Vagina (tissue), 2 donors: ENCODE results near the gene CRIP2. TPM values are rescaled to one million over a fixed set of nuclear protein-coding genes. Genes with fewer than 3 reads are reported as not detected.

ENCODE experiments used
- DNase-seq, 2 donors: peaks; one replicate each; pipeline ENCODE4 v3.0.0-alpha.2; 2017; ENCODE audit errors: extremely low spot score in 2 of 2
- H3K27ac ChIP-seq: fragments of 200-600 bp; sonication (generic); one replicate; pipeline ENCODE4 v1.5.1; 2019
- H3K27me3 ChIP-seq: fragments of 200-600 bp; sonication (generic); one replicate; pipeline ENCODE4 v1.5.1; 2019
- H3K36me3 ChIP-seq, 2 donors: fragments of 200-600 bp; sonication (generic); one replicate each; pipeline ENCODE4 v1.5.1; 2017 to 2019
- H3K4me1 ChIP-seq: fragments of 200-600 bp; sonication (generic); one replicate; pipeline ENCODE4 v1.5.1; 2019
- H3K4me3 ChIP-seq, 2 donors: fragments of 200-600 bp; sonication (generic); 1 replicate in 1 of 2; 2 replicates in 1 of 2; pipeline ENCODE4 v1.5.1; 2016 to 2019
- H3K9me3 ChIP-seq: fragments of 200-600 bp; sonication (generic); one replicate; pipeline ENCODE4 v1.5.1; 2019
- POLR2A ChIP-seq, 2 donors: fragments of 450-650 bp; IDR thresholded peaks; one replicate each; pipeline ENCODE4 v1.6.1; 2017; ENCODE audit warnings: antibody characterized with exemption in 2 of 2, mild to moderate bottlenecking in 2 of 2, moderate library complexity in 2 of 2
- POLR2AphosphoS5 ChIP-seq, 2 donors: sonication (generic); formaldehyde crosslinking; IDR thresholded peaks; one replicate each; pipeline ENCODE4 v1.9.0; 2017; ENCODE audit warnings: antibody characterized with exemption in 2 of 2, mild to moderate bottlenecking in 2 of 2, low read depth in 1 of 2; ENCODE audit not compliant: insufficient read depth in 1 of 2
- intact Hi-C: fragments of 100-400 bp; cut with DNase I; formaldehyde crosslinking; loops from one replicate; pipeline ENCODE4 v1.15.1; 2023
- total RNA-seq: library from RNA; depleted of rRNA; stranded (reverse); fragments of >200 nt; gene quantifications from one replicate; pipeline ENCODE4 v1.2.3, GENCODE V29; 2016
- TF ChIP-seq, protein P1 (sequence below), 3 experiments: fragments of 450-650 bp in 2 of 3; fragments of 200-600 bp in 1 of 3; sonication (generic) in 1 of 3; IDR thresholded peaks; one replicate each; pipeline ENCODE4 v1.5.1; 2017 to 2019; ENCODE audit warnings: antibody characterized with exemption in 3 of 3, mild to moderate bottlenecking in 2 of 3, moderate library complexity in 2 of 3

CRIP2 gene
- total RNA-seq, 1 donor from 2014 or later, result 126 TPM

DNA sequence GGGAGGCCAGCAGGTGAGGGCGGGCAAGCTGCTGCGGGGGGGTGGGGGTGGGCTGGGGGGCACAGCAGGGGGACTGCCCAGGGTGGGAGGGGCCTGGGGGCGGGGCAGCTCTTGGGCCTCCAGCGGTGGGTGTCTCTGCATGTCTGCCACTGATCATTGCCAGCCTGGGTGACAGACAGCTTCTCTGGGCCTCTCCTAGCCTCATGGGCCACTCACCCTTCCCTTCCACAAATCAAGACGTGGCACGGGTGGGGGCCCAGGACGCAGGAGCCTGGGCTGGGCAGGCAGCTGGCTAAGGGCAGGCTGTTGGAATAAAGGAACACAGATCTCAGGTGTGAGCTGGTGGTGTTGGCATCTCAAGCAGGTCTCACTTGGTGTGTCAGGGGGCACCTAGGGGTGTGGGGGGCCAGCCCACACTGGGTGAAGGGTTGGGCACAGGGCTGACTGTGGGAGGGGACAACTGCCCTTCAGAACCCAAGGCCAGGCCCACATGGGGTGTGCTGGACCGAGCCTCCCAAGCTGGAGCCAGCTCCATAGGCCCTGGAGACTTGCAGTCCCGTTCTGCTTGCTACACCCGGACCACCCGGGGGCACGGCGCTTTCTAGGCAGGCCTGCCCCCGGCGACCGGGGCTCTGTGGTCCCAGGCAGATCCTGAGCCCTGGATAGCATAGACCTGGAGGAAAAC is 19.4 kb downstream of the CRIP2 start:
- intact Hi-C loops, result loop anchor here (10.0 kb wide), 1 partner anchor 279 kb away; no protein-coding TSS in a partner anchor
- no peak for DNase-seq
- TF ChIP-seq, protein P1, sequence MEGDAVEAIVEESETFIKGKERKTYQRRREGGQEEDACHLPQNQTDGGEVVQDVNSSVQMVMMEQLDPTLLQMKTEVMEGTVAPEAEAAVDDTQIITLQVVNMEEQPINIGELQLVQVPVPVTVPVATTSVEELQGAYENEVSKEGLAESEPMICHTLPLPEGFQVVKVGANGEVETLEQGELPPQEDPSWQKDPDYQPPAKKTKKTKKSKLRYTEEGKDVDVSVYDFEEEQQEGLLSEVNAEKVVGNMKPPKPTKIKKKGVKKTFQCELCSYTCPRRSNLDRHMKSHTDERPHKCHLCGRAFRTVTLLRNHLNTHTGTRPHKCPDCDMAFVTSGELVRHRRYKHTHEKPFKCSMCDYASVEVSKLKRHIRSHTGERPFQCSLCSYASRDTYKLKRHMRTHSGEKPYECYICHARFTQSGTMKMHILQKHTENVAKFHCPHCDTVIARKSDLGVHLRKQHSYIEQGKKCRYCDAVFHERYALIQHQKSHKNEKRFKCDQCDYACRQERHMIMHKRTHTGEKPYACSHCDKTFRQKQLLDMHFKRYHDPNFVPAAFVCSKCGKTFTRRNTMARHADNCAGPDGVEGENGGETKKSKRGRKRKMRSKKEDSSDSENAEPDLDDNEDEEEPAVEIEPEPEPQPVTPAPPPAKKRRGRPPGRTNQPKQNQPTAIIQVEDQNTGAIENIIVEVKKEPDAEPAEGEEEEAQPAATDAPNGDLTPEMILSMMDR (IDR thresholded peaks at IDR 0.05), result no peak
- TF ChIP-seq POLR2A (IDR thresholded peaks at IDR 0.05), result no peak
- TF ChIP-seq POLR2AphosphoS5 (IDR thresholded peaks at IDR 0.05; ENCODE audit: insufficient read depth in 1 of 2, low read depth in 1 of 2), result no peak

DNA sequence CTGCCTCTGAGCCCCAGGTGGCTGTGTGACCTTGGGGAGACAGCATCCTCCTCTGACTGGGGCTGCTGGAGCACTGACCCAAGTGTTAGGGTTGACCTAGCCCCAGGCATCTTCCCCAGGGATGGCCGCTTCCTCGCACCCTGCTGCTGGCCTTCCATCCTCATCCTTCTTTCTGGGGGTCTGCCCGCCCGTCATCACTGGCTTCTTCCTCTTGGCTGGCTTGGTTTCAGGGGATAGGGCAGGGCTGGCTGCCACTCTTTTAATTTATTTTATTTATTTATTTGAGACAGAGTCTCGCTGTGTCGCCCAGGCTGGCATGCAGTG is 19.9 kb downstream of the CRIP2 start:
- intact Hi-C loops, result loop anchor here (10.0 kb wide), 1 partner anchor 280 kb away; no protein-coding TSS in a partner anchor
- DNase-seq, result no peak
- no peaks in the 10 kb centered on the region for H3K27me3 ChIP-seq
- H3K36me3 ChIP-seq, result no peaks in the 10 kb centered on the region
- no peaks in the 10 kb centered on the region for H3K9me3 ChIP-seq
- TF ChIP-seq POLR2A (IDR thresholded peaks at IDR 0.05) (no peak), POLR2AphosphoS5 (IDR thresholded peaks at IDR 0.05; ENCODE audit: insufficient read depth in 1 of 2, low read depth in 1 of 2) (no peak)
- TF ChIP-seq, protein P1 (IDR thresholded peaks at IDR 0.05), result no peak
- no peak overlapping the region for H3K4me3 ChIP-seq
- peaks cover 18% of the 10 kb centered on the region for H3K4me1 ChIP-seq
- no peak overlapping the region for H3K27ac ChIP-seq

More for the DNA sequence above, 19.4 kb downstream of the CRIP2 start:
- Histone ChIP-seq H3K27ac (no peak overlapping the region), H3K4me3 (no peak overlapping the region), H3K9me3 (no peaks in the 10 kb centered on the region), H3K36me3 (no peaks in the 10 kb centered on the region), H3K4me1 (peaks cover 23% of the 10 kb centered on the region), H3K27me3 (no peaks in the 10 kb centered on the region)

DNA sequence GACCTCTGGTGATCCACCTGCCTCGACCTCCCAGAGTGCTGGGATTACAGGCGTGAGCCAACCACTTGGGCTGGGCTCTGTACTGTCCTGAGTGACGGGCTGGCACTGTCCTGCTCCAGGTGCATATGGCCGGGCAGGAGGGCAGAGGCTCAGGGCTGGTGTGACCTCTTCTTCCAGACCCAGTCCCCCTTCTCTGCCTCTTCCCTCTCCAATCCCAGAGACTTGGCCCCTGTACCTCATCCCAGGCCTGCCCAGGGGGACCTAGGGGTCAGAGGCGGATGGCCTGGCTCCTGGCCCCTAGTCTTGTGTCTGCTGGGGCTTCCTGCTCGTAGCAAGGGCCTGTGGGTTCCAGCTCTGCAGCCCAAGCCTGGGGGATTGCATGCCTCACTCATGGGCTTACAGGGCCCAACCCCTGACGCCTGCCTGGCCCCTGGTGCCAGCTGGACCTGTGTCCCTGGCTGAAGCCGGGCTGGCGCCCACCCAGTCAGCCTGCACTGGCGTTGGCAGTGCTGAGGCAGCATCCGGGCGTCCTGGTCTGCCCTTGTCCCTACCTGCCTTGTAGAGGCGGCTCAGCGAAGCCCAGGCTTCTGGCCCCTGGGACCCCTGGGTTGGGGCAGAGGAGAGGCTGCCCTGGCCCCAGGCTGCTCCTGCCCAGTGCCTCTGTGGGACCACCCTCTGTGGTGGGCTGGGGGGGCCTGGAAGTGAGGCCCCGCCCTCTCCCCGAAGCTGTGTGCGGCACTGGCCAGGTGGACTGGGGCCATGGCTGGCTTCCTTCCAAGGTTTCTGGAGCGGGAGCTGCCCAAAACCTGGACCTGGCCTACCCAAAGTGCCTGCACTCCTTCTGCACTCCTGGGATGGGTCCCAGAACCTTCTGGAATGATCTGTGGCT is 20.7 kb downstream of the CRIP2 start:
- DNase-seq, result peak in 1 of 2 donors; percentile 79
- Histone ChIP-seq H3K4me3 (no peak overlapping the region), H3K36me3 (no peaks in the 10 kb centered on the region), H3K27me3 (no peaks in the 10 kb centered on the region), H3K4me1 (peaks cover 11% of the 10 kb centered on the region), H3K27ac (no peak overlapping the region), H3K9me3 (no peaks in the 10 kb centered on the region)
- intact Hi-C loops, result loop anchor here (10.0 kb wide), 1 partner anchor 281 kb away; no protein-coding TSS in a partner anchor
- TF ChIP-seq, protein P1 (IDR thresholded peaks at IDR 0.05), result no peak
- TF ChIP-seq POLR2AphosphoS5 (IDR thresholded peaks at IDR 0.05; ENCODE audit: insufficient read depth in 1 of 2, low read depth in 1 of 2), result no peak
- TF ChIP-seq POLR2A (IDR thresholded peaks at IDR 0.05), result no peak

DNA sequence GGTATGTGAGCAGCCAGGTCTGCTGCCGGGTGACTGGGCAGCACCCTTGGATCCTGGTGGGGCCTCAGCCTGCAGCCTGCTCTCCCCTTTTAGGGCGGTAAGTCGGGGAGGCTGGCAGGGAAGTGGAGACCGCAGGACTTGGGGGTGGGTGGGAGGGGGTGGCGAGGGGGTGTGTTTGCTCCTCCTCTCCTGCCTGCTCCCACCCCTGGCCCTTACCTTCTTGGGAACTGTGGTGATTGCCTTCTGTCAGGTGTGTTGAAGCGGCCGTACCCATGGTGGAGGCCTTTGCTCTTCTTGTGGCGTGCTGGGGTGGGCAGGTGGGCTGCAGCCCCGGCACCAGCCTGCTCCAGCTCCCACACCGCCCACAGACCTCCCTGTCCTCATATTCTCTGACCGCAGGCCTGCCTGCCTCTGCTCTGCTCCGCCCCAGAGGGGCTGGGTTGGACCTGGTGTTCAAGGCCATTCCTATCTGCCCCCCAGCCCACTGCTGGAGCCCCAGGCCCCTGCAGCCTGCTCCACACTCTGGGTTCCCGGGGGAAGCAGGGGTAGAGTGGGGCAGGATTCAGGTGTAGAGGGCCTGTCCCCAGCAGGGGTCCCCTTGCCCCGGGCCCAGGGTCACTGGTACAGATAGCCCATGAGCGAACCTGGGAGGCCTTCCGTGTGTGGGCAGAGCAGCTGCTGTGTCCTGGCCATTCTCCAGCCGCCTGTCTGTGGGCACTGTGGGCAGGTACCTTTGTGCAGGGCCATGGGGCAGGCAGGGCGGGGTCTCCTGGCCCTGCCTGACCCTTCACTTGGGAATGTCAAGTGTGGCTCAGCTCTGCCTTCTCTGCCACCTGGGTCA is 21.6 kb downstream of the CRIP2 start:
- no peaks in the 10 kb centered on the region for H3K27me3 ChIP-seq
- intact Hi-C loops, result loop anchor here (10.0 kb wide), 1 partner anchor 281 kb away; no protein-coding TSS in a partner anchor
- no peak for DNase-seq
- TF ChIP-seq POLR2A (IDR thresholded peaks at IDR 0.05), result no peak
- TF ChIP-seq, protein P1 (IDR thresholded peaks at IDR 0.05), result no peak
- TF ChIP-seq POLR2AphosphoS5 (IDR thresholded peaks at IDR 0.05; ENCODE audit: insufficient read depth in 1 of 2, low read depth in 1 of 2), result no peak
- no peak overlapping the region for H3K4me3 ChIP-seq
- H3K36me3 ChIP-seq, result no peaks in the 10 kb centered on the region
- no peak overlapping the region for H3K27ac ChIP-seq
- peaks cover 11% of the 10 kb centered on the region for H3K4me1 ChIP-seq
- no peaks in the 10 kb centered on the region for H3K9me3 ChIP-seq
